NCI-H1436 (cell line): ENCODE measurements around the gene ZNF330.

ENCODE experiments used
- DNase-seq: peaks from one replicate; lab custom pipeline; 2025; lab: John Stamatoyannopoulos, UW

The ZNF330 gene

DNA sequence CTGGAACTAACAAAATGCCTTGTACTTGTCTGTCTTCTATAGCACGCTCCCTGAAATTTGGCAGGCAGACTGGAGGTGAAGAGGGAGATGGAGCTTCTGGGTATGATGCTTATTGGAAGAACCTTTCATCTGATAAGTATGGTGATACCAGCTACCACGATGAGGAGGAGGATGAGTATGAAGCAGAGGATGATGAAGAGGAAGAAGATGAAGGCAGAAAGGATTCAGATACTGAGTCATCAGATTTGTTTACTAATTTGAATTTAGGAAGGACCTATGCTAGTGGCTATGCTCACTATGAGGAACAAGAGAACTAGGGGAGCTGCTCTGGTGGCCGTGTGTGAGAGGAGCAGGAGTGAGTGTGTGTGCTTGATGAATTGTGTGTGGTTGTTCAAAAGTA is 13.0 kb downstream of the ZNF330 start:
- DNase-seq: no peak

GRCh38 chr4:141238186-141238585 is 17.5 kb downstream of the ZNF330 start:
- no peak for DNase-seq

DNA sequence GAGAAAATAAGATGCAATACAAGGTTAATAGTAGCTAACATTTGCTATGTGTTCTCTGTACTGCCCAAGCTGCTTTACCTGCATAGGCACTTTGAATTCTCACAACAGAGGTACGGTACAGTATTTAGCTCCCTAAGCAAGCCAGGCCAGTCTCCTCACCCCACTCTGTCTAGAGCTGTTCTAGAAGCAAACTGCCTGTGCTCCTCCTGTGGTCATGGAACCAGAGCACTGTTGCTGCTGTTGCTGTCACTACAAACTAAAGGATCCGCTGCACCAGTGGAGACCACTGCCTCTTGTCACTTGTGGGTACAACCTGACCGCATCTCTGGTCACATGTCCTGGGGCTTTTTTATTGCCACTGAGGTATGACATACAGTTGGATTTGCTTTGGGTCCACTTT is 19.6 kb downstream of the ZNF330 start:
- DNase-seq: no peak

- no peak for DNase-seq
Observed at GRCh38 chr4:141240671-141241070, 20.0 kb downstream of the ZNF330 start.

DNA sequence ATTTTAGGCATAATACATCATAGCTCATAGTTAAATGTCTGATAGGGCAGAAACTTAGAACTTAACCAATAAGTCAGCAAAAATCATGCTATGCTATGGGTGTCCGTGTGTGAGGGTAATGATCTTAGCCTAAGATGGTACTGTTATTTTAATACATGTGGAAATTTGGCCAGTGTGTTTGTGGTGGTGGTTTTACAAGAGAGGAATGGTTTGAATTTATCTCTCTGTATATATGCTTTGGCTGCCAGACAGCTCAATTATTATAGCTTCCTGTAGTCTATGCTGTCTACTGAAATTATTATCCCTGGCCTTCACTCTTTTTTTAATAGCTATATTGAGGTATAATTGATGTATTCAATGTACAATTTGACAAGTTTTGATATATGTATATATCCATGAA is 21.3 kb downstream of the ZNF330 start:
- DNase-seq: no peak

- DNase-seq: no peak
Observed at GRCh38 chr4:141244419-141244818, 23.7 kb downstream of the ZNF330 start.

- no peak for DNase-seq
Observed at GRCh38 chr4:141246243-141246642, 25.5 kb downstream of the ZNF330 start.

- DNase-seq: no peak
Observed at GRCh38 chr4:141246683-141247429, 26.2 kb downstream of the ZNF330 start.

DNA sequence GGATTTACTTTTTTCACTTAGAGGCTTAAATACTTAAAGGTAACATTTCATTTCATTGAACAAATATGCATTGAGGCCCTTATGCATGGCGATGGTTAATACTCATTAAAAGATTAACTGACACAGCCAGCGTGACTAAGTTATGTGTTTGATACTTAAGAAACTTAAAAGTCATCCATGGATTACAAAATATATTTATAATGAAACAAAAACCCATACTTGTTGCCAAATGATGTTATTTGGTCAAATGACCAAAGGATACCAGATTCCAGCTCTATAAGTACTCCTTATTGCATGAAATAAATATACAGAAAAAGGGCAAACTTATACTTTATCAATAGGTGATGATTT is 26.7 kb downstream of the ZNF330 start:
- DNase-seq: no peak

- no peak for DNase-seq
Observed at GRCh38 chr4:141248029-141248428, 27.3 kb downstream of the ZNF330 start.

DNA sequence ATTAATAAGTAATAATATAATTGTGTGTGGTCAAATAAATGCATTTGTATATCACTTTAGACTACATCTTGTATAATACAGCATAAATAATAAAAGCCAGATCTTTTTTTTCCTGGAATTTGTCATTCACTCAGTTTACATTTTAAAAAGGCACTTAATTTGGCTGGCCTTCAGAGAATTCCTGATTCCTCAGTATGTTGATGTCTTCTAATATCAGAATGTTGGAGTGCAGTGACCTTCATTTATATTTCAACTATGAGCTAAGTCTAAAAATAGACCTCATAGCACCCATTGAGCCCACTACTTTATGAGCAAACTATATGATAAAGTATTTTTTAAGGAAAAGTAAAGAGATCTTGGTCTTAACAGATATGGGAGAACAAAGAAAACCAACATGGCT is 27.8 kb downstream of the ZNF330 start:
- no peak for DNase-seq

- DNase-seq: no peak
Observed at GRCh38 chr4:141254326-141254725, 33.6 kb downstream of the ZNF330 start.

GRCh38 chr4:141255016-141255415 is 34.3 kb downstream of the ZNF330 start:
- DNase-seq: no peak

- DNase-seq: no peak
Observed at GRCh38 chr4:141258558-141258957, 37.9 kb downstream of the ZNF330 start.

GRCh38 chr4:141275834-141276233 is 55.1 kb downstream of the ZNF330 start:
- DNase-seq: no peak

DNA sequence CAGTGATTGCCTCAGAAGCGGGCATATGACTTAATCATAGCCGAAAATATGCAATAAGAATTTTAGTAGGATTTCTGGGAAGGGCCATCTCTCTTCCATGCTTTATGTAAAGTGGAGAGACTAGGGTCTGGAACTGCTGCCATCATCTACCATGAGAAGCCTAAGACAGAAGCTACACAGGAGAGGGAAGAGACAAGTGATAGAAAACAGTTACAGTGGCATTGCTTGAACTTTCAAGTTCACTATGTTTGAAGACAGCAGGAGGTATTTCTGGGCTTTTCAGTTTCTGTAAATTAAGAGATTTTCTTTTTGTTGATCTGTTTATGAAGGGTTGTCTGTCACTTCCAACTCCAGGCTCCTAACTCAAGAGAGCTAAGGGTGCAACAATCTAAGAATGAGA is 62.5 kb downstream of the ZNF330 start:
- no peak for DNase-seq

- DNase-seq: no peak
Observed at GRCh38 chr4:141283563-141283962, 62.9 kb downstream of the ZNF330 start.
